Renal cortex interstitium (tissue), 11 donors: ENCODE results near the gene PITPNC1. TPM values are rescaled to one million over a fixed set of nuclear protein-coding genes. Genes with fewer than 3 reads are reported as not detected.
"Not testable (repeated sequence)": the region's sequence is repeated elsewhere in the genome, so short reads cannot be mapped to it uniquely, and the experiment has no call there.

ENCODE experiments used
- DNase-seq, 11 donors: peaks; one replicate each; pipeline ENCODE4 v3.0.0-alpha.2; 2013; ENCODE audit warnings: low read depth in 9 of 11, low spot score in 4 of 11; ENCODE audit errors: extremely low read depth in 1 of 11
- polyA plus RNA-seq, 3 donors: library from polyadenylated mRNA; unstranded; fragments of 120-200 nt; gene quantifications; one replicate each; pipeline ENCODE4 v1.2.1, GENCODE V29; 2013; ENCODE audit not compliant: insufficient read length in 3 of 3

Gene PITPNC1
- polyA plus RNA-seq, 3 donors, result 19.9 to 26.1 (median 23.7) TPM

DNA sequence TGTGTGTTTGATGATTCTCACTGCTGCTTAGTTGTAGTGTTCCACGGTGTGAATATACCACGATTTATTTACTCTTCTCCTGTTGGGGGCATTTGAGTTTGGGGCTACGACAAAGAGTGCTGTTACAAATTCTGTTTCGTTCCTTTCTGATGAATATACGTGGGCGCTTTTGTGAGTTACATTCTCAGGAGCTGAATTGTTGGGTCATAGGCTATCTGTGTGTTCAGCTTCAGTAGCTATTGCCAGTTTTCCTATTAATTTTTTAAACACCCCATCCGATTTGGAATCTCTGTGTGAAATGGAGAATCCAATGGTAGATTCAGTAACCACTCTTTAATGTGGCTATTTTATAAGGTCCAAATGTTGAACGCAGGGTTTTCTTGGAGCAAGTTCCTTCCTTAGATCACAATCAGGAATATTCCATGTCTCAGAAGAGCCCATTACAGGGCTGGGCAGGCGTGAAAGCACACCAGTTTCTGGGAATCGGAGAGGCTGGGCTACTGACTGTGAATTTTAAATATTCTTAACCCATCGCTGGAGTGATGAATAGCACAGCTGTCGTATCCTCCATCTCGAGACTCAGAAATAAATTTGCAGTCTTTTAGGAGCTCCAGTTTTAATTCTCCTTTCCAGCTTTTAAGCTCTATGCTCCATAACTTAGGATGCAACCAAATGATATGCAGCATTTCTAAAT, 115.9 kb downstream of the PITPNC1 start:
- no peak for DNase-seq

DNA sequence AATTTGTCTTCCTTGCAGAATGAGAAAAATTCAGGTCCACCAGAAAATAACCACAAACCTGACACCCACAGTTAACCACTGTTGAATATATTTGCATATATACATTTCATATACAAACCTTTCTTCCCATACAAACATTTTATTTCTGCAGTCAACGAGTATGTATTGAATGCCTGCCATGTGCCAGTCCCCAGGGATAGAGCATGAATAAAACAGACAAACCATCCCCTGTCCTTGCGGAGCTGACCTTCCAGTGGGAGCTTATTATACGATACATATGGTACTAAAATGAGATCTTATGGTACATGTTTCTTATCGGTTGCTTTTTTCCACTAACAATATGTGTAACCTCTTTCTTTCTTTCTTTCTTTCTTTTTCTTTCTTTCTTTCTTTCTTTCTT, 116.7 kb downstream of the PITPNC1 start:
- DNase-seq, result no peak

DNA sequence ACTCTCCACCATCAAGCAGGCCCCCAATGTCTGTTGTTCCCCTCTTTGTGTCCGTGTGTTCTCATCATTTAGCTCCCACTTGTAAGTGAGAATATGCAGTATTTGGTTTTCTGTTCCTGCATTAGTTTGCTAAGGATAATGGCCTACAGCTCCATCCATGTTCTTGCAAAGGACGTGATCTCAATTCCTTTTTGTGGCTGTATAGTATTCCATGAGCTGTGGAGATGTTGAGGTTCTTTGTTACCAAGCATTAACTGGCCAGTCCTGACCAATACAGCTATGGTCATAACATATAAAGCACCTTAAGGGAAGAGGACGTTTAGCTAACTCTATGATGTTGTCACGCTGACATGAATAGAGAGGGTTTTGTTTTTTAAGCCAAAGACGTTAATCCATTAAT, 118.5 kb downstream of the PITPNC1 start:
- DNase-seq, result not testable (repeated sequence)

DNA sequence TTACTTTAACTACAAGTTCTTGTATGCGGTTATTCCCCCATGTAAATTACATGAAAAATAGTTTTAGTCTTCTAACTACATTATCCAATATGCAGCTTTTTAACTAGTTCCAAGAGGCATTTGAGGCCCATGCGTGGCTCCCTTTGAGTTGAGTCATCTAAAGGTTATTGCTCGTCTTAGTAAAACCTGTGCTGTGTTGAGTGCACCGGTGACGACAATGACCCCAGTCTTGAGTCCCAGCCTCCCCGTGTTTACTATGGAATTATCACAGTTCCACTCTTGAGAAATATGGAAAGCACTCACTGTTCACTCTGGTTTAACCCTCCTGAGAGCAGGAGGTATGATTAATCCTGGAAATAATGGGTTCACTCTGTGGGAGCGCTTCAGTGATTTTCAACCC, 119.2 kb downstream of the PITPNC1 start:
- DNase-seq, result no peak

DNA sequence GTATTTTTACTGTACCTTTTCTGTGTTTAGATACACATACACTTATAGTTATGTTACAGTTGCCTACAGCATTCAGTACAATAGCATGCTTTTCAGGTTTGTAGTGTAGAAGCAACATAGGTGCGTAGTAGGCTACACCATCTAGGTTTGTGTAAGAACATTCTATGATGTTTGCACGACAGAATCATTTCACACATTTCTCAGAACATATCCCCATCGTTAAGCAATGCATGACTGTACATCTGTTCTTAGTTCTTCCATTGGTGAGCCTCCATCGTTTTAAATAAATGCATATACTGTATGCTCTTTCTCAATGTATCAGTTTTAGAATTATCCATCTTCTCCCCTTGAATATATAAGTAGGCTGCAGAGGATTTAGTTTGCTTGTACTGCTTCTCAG, 122.6 kb downstream of the PITPNC1 start:
- no peak for DNase-seq

DNA sequence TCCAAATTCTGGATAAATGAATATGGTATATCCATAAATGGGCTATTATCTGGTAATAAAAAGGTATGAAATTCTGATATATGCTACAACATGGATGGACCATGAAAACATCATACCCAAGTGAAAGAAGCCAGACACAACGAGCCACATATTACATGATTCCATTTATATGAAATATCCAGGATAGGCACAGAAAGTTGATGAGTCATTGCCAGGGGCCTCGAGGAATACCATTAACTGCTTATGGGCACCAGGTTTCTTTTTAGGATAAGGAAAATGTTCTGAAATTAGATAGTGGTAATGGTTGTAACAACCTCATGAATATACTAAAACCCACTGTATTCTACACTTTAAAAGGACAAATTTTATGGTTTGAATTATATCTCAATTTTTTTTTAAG, 123.2 kb downstream of the PITPNC1 start:
- DNase-seq, result no peak

DNA sequence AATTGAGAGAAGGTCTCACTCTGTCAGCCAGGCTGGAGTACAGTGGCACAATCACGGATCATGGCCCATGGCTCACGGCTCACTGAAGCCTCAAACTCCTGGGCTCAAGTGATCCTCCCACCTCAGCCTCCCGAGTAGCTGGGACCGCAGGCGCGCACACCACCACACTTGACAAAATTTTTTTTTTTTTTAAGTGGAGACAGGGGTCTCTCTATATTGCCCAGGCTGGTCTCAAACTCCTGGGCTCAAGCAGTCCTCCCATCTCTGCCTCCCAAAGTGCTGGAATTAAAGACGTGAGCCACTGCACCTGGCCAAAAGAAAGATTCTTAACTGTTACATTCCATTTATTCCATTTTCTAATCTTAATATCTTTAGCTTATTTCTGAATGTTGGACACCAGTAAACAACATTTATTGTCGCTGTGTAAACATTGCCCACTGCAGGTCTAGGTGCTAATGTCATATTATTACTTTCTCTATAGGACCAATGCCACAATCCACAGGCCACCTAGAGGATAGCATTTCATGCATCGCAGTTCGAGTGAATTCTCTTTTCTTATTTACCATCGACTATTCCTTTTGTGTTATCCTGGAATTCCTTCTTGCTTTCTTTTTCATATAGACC, 123.7 kb downstream of the PITPNC1 start:
- DNase-seq, result no peak

DNA sequence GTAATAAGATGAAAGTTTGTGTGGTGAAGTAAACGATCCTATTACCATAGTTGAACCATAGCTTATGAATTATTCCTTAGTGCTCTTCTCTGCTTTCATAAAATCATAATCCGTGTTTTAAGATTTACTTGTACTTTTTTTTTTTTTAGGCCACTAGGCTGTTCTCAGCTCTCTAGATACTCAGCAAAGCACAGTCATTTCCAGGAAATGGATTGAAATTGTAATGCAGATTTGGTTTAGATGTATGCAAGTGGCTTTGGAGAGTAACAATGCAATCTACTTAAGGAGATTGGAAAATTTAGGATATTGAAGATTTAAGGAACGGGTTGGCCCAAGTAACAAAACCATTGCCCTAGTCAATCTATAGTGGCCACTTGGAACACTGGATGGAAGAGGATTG, 125.1 kb downstream of the PITPNC1 start:
- no peak for DNase-seq

DNA sequence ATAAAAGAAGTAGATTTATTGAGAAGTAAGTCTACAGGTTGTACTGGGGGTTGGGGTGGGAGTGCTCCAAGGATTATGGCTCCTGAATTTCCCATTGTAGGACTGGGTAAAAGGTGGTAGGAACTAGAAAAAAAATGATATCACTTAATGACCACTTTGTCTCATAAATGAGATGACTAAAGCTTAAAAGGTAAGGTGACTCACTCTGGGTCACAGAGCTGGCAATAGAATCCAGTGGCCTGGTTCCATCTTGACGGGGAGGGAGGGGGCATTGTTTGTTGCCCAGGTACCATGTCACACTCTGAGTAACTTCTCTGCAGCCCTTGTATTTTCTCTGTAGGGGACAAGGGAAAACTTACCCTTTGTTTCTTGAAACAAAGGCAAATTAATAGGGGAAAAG, 126.1 kb downstream of the PITPNC1 start:
- DNase-seq, result no peak

DNA sequence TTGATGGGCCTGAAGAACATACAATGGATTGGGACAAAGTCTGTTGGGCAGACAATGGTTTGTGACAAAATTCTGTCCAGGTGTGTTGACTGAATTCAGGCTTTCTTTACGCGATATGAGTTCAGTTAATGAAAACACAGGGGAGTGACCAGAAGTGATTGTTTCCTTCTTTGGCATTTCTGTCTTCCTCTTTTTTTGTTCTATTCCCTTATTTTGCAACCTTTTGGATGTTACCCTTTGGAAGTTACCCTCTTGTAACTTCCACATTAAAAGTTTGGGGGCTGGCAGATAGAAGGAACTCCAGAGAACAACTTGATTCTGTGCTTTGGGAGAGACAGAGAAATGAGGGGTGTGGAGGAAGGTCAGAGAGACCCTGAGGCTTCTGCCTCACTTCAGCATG, 126.7 kb downstream of the PITPNC1 start:
- no peak for DNase-seq

DNA sequence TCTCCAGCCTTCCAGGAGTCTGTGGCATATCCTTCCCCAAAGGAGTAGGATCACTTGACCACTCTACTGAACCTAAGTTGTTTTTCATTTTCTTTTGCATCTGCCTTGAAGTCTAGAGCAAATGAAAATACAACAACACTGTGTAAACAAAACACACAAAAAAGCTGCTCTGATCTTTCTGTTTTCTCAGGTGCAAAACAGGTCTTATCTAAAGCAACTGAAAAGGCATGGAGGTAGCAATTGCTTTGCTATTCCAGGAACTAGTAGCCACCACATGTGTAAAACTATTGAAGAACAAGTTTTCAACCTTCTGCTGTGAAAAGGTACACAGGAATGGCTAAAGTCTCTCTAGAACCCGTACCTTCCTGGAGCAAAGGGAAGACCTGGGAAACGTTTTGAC, 127.1 kb downstream of the PITPNC1 start:
- DNase-seq, result no peak

DNA sequence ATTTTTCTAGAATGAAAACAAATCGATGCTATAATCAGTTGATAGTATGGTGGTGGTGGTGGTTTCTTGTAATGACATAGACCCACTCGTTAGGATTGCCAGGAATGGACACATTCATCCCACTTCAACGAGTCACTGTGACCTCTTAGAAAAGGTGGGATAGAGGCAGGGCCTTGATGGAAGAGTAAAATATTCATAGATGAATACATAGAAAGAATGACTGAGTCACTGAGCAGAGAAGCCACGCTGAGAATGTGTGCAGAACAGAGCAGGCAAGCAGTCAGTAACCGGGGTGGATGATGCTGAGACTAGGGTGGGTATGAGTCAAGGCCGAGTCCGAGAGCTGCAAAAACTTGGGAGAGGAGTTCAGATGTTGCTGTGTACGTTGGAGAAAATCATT, 129.9 kb downstream of the PITPNC1 start:
- DNase-seq, result no peak

DNA sequence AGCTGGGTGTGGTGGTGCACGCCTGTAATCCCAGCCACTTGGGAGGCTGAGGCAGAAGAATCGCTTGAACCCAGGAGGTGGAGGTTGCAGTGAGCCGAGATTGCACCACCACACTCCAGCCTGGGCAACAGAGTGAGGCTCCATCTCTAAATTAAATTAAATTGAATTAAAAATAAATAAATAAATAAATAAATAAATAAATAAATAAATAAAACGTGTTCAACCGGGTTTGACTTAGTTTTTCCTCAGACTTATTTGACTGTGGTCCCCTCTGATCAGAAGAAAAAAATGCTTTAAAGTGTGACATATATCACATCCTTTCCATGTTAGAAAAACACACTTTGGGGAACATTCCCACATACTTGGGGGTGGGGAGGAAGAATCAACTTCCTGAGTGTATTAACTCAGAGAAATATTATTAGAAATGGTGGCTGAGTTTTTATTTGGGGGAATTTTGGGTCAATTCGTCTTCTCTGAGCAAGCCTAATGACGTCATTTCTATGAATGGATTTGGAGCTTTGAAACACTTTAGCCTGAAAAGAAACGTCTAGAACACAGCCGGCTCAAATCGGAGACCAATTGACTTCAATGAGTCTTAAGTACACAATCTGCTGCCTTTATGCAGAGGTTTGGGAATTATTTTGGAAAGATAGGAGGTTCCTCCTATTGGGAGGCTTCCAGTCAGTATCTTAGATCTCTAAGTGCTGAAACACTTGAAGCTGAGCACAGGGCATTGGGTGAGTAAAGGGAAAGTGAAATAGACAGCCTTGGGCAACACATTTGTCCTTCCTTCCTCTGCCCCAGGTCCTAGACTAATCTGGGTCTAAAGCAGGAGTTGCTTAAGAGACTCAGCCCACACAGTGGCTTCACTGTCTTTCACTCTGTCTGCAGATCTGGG, 132.6 kb downstream of the PITPNC1 start:
- no peak for DNase-seq

DNA sequence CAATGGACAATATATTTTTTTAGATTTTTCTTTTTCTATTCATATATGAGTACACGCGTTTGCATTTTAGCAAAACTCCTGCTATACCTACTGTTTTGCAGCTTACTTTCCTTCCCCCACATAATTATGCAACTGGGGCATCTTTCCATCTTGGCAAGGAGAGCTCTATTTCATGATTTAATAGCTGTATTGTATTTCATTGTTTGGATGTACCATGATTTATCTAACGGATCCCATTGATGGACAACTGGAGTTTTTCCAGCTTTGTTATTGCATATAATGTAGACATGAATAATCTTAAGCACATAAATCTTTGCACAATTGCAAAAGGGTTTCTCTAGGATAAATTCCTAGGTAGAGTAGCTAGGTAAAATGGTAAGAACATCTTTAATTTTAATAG, 133.9 kb downstream of the PITPNC1 start:
- DNase-seq, result no peak

DNA sequence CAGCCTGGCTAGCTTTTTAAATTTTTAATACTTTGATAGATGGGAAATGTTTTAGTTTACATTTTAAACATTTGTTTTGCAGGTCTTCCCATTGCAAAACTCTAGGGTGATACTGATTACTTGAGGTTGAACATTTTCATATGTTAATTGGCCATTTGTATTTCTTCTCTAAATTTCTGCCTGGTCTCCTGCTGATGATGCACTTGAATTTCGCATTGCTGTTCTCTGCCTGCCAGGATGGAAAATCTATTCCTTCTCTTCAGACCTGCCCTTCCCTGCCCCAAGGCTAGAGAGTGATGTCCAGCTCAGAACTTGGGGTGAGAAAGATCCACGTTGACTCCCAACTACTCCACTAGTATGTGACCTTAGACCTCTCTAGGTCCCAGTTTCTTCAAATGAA, 134.7 kb downstream of the PITPNC1 start:
- DNase-seq, result no peak

DNA sequence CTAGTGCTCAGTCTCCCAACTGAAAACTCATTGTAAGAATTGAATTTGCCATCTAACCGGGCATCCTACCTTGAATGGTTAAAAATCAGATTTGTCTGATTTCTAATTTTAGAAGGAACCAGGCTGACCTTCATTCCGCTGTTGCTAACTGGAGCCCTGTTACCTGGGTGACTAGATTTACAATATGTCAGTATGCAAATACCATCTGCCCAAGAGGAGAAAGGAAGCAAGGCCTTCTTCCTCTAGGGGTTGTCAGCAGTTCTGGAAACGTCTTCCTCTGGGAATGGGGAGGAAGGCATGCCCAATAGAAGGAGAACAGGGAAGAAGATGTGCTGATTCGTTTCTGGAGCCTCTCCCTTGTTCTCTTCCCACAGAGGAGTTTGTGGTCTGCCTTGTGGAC, 137.9 kb downstream of the PITPNC1 start:
- no peak for DNase-seq

DNA sequence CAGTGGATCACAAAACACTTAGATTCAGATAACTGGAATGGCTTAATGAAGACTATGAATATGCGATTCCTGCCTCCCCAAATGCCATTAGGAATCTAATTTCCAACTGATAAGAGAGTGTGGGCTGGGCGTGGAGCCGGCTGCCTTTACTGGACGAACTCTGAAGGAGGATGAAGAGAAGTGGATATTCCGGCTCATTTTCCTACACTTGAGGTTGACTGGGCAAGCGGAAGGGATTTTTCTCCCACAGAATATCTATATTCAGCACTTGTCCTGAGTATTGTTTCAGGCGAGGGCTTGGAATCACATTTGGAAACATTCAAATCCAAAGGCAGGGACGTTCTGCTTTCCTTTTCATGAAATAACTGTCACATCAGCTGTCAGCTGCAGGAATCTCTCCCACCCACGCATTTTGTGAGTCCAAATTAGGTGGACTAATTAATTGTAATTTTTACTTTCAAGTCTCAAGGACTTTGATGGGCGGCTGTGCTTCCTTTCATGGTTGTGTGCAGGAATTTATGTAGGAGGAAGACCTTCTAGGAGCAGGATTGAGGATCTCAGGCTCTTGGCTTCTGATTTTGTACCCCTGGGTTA, 138.5 kb downstream of the PITPNC1 start:
- no peak for DNase-seq

DNA sequence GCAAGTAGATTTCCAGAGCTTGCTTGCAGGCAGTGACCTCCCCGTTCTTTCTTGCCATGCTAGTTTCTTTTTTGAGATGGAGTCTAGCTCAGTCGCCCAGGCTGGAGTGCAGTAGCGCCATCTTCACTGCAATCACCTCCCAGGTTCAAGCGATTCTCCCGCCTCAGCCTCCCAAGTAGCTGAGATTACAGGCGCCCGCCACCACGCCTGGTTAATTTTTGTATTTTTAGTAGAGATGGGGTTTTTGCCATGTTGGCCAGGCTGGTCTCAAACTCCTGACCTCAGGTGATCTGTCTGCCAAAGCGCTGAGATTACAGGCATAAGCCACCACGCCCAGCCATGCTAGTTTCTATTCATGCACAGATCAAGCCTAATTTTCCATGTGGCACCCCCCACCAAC, 139.5 kb downstream of the PITPNC1 start:
- not testable (repeated sequence) for DNase-seq

DNA sequence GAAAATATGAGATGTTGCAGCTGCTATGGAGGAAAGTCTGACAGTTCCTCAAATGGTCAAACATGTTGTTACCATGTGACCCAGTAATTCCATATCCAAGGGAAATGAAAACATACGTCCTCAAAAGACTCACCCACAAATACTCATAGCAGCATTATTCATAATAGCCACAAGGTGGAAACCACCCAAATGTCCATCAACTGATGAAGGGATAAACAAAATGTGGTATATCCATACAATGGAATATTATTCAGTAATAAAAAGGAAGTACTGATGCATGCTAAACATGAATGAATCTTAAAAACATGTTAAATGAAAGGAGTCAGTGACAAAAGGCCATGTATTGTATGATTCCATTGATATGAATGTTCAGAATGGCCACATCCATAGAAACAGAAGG, 140.2 kb downstream of the PITPNC1 start:
- no peak for DNase-seq

DNA sequence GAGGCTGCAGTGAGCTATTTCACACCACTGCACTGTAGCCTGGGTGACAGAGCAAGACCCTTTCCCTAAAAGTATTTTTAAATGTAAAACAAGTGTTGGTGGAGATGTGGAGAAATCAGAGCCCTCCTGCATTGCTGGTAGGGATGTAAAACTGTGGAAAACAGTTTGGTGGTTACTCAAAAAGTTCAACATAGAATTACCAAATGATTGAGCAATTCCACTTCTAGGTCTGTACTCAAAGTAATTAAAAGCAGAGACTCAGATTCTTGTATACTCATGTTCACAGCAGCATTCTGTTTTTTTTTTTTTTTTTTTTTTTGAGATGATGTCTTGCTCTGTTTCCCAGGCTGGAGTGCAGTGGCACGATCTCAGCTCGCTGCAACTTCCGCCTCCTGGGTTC, 141.8 kb downstream of the PITPNC1 start:
- DNase-seq, result no peak
